Thyroid gland (tissue), 4 donors: Measurements from ENCODE around the gene OTUD7B.

Experiments
- CTCF ChIP-seq, 6 experiments: fragments of 200-600 bp in 3 of 6; fragments of 450-650 bp in 3 of 6; sonication (generic) in 3 of 6; IDR thresholded peaks; one replicate each; pipeline ENCODE4 v1.5.1; 2016 to 2019; ENCODE audit warnings: antibody characterized with exemption in 6 of 6, mild to moderate bottlenecking in 2 of 6, inconsistent platforms in 1 of 6, moderate library complexity in 1 of 6
- POLR2A ChIP-seq, 2 donors: fragments of 450-650 bp; IDR thresholded peaks; one replicate each; pipeline ENCODE4 v1.6.1; 2017; ENCODE audit warnings: antibody characterized with exemption in 2 of 2, mild to moderate bottlenecking in 2 of 2, moderate library complexity in 1 of 2

GRCh38 chr1:149931212-149931790 lies 79.2 kb downstream of the OTUD7B start:
- TF ChIP-seq CTCF (IDR thresholded peaks at IDR 0.05) (no peak), POLR2A (IDR thresholded peaks at IDR 0.05) (no peak)
